ENCODE measurements around the gene UBXN6. TPM values are rescaled to one million over a fixed set of nuclear protein-coding genes. Genes with fewer than 3 reads are reported as not detected.

Gene UBXN6
- total RNA-seq, 5 donors from 2014 or later (not counting 1 experiment from before 2014, with no cell fraction given): 49.7 to 86.4 (median 76.5) TPM

DNA sequence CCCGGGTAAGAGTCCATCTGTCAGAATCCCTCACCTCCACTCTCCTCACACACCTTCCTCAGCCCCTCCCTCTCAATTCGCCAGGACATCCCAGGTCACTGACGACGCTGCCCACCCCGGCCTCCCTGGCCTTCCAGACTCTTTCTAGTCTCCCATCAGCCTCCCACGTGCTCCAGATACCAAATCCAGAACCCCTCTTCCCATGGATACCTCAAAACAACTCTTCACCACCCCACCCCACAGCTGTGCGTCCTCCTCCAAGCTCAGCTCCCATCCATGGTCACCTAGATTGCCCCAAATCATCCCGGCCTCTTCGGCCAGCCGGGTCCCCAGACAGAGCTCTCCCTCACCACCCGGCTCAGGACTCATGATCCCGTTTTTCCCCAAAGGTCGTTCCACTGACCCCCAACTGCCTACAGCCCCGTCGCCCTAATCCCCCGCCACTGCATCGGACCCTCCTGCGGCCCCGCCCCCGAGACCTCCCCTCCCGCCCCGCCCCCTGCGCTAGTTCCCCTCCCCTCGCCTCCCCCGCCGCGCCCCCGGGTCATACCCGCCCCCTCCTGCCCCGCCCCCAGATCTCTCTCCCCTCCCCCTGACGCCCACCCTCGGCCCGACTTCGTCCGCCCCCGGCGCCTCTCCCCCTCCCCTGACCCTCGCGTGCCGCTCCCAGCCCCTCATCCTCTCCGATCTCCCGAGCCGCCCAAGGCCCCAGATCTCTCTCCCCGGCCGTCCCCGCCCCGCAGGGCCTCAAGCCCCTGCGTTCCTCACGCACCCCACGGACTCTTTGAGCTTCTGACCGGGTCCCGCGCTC, 546 bp downstream of the UBXN6 start:
- H3K9me3 ChIP-seq: no peaks in the 10 kb centered on the region
- CTCF ChIA-PET: interaction anchor here (0.6 to 1.6 kb wide), 2 partner anchors 14 to 469 kb away, joined by 8 to 13 read pairs; no protein-coding TSS in a partner anchor
- no peaks in the 10 kb centered on the region for H3K27me3 Mint-ChIP-seq
- H3K36me3 ChIP-seq (ENCODE audit: control insufficient read depth in 2 of 2, extremely low read depth in 1 of 2, insufficient read depth in 1 of 2, low read length in 1 of 2): peaks cover 11 to 20% of the 10 kb centered on the region in 2 donors
- no peaks in the 10 kb centered on the region for H3K36me3 Mint-ChIP-seq
- peaks cover 2 to 25% of the 10 kb centered on the region in 2 experiments for H3K4me1 ChIP-seq (ENCODE audit: control insufficient read depth in 1 of 2, extremely low read depth in 1 of 2, insufficient read depth in 2 of 2, low read length in 2 of 2)
- POLR2A ChIA-PET: no interaction called here
- WGBS (ENCODE audit: insufficient coverage): 5% methylated on average over 21 of the region's 53 CpGs
- H3K27me3 ChIP-seq (replicated peaks in 1 of 2; ENCODE audit: control insufficient read depth in 2 of 2, extremely low read depth in 1 of 2, insufficient read depth in 2 of 2, low read length in 1 of 2): no peaks in the 10 kb centered on the region
- H3K4me1 Mint-ChIP-seq: peaks cover 14 to 26% (median 19%) of the 10 kb centered on the region in 3 donors
- peak; percentile 17 to 47 (median 25) for ATAC-seq (replicated peaks in 1 of 4)
- H3K4me3 Mint-ChIP-seq: peak overlapping the region; percentile 86 to 89 (median 87)
- H3K9me3 Mint-ChIP-seq: no peaks in the 10 kb centered on the region
- DNase-seq: peak in 17 of 35 experiments; percentile 10 to 61 (median 32)
- H3K4me3 ChIP-seq (ENCODE audit: control insufficient read depth in 1 of 2, extremely low read depth in 1 of 2, low read length in 1 of 2): peak overlapping the region; percentile 71 to 80
- H3K27ac ChIP-seq (ENCODE audit: low read length): peak overlapping the region; percentile 60
- H3K27ac Mint-ChIP-seq: peak overlapping the region; percentile 85 to 86

DNA sequence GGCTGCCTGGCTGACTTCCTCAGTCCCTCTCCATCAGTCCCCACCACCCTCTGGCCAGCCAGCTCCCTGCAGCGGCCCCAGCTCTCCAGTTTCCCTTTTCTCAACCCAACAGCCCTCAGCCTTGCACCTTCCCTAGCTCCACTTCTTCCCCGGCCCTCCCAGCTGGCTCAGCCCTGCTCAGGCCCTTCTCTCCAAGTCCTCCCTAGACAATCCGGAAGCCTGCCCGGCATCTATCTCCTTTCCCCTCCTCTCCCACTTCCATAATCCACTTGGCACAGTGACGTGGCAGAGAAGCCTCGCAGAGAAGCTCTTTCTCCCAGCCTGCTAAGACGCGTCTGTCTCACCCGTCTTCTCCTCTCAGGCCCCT, 1.1 kb downstream of the UBXN6 start:
- ChIA-PET CTCF (interaction anchor here in 1 of 2 donors (1.6 kb wide), 1 partner anchor 15 kb away, joined by 8 read pairs; no protein-coding TSS in a partner anchor), POLR2A (no interaction called here)
- Histone ChIP-seq H3K36me3 (ENCODE audit: control insufficient read depth in 2 of 2, extremely low read depth in 1 of 2, insufficient read depth in 1 of 2, low read length in 1 of 2) (peaks cover 11 to 20% of the 10 kb centered on the region in 2 donors), H3K4me1 (ENCODE audit: control insufficient read depth in 1 of 2, extremely low read depth in 1 of 2, insufficient read depth in 2 of 2, low read length in 2 of 2) (peaks cover 2 to 25% of the 10 kb centered on the region in 2 experiments), H3K9me3 (no peaks in the 10 kb centered on the region), H3K4me3 (ENCODE audit: control insufficient read depth in 1 of 2, extremely low read depth in 1 of 2, low read length in 1 of 2) (peak overlapping the region; percentile 71 to 80), H3K27ac (ENCODE audit: low read length) (peak overlapping the region; percentile 60), H3K27me3 (replicated peaks in 1 of 2; ENCODE audit: control insufficient read depth in 2 of 2, extremely low read depth in 1 of 2, insufficient read depth in 2 of 2, low read length in 1 of 2) (no peaks in the 10 kb centered on the region)
- no peak for ATAC-seq (replicated peaks in 1 of 4)
- Mint-ChIP-seq H3K27me3 (no peaks in the 10 kb centered on the region), H3K36me3 (no peaks in the 10 kb centered on the region), H3K4me1 (peaks cover 14 to 26% (median 19%) of the 10 kb centered on the region in 3 donors), H3K4me3 (peak overlapping the region; percentile 86 to 89 (median 87)), H3K27ac (peak overlapping the region; percentile 85 to 86), H3K9me3 (no peaks in the 10 kb centered on the region)
- DNase-seq: no peak
- 22% methylated on average over 9 of the region's 9 CpGs for WGBS (ENCODE audit: insufficient coverage)

DNA sequence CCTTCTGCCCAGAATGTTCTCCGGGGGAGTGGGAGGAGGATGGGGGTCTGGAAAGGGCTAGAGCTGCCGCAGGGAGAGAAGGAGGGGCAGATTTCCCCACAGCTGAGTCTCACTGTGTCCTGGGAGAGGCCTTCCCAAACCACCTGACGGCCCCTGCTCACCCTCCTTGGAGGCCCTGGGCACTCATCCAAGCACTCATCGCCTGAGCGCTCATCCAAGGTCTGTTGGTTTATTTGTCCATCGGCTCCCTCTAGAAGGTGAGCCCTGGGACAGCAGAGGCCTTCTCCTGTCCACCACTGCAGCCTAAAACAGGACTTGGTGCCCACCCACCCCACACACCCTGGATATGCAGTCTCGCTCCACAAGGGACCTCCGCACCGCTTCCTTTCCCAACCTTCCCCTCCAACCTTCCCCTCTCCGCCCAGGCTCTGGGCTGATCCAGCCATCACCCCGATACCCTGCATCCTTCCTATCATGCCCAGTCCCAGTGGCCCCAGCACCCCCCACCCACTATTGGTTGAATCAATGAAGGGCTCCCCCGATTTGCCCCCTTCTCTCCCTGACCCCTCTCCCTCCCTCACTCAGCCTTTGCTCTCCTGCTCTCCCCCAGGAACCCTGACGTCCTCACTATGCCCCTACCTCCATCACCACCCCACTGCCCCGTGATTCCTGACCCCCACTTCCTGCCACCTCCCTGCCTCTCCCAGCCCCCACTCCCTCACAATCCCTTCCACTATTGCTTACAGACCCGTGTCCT, 1.7 kb downstream of the UBXN6 start:
- DNase-seq (no peak), ATAC-seq (replicated peaks in 1 of 4) (no peak)
- Mint-ChIP-seq H3K9me3 (no peaks in the 10 kb centered on the region), H3K4me3 (peak overlapping the region; percentile 86 to 89 (median 87)), H3K27me3 (no peaks in the 10 kb centered on the region), H3K4me1 (peaks cover 14 to 26% (median 19%) of the 10 kb centered on the region in 3 donors), H3K27ac (peak overlapping the region; percentile 85 to 86), H3K36me3 (peaks cover 2% of the 10 kb centered on the region)
- Histone ChIP-seq H3K4me3 (ENCODE audit: control insufficient read depth in 1 of 2, extremely low read depth in 1 of 2, low read length in 1 of 2) (no peak overlapping the region), H3K9me3 (no peaks in the 10 kb centered on the region), H3K27ac (ENCODE audit: low read length) (peak overlapping the region; percentile 60), H3K36me3 (ENCODE audit: control insufficient read depth in 2 of 2, extremely low read depth in 1 of 2, insufficient read depth in 1 of 2, low read length in 1 of 2) (peaks cover 11 to 22% of the 10 kb centered on the region in 2 donors), H3K4me1 (ENCODE audit: control insufficient read depth in 1 of 2, extremely low read depth in 1 of 2, insufficient read depth in 2 of 2, low read length in 2 of 2) (peaks cover 2 to 25% of the 10 kb centered on the region in 2 experiments), H3K27me3 (replicated peaks in 1 of 2; ENCODE audit: control insufficient read depth in 2 of 2, extremely low read depth in 1 of 2, insufficient read depth in 2 of 2, low read length in 1 of 2) (no peaks in the 10 kb centered on the region)
- ChIA-PET POLR2A (no interaction called here), CTCF (interaction anchor here in 1 of 2 donors (0.6 to 1.6 kb wide), 2 partner anchors 15 to 17 kb away, joined by 3 to 8 read pairs; no protein-coding TSS in a partner anchor)
- 69% methylated on average over 13 of the region's 15 CpGs for WGBS (ENCODE audit: insufficient coverage)

DNA sequence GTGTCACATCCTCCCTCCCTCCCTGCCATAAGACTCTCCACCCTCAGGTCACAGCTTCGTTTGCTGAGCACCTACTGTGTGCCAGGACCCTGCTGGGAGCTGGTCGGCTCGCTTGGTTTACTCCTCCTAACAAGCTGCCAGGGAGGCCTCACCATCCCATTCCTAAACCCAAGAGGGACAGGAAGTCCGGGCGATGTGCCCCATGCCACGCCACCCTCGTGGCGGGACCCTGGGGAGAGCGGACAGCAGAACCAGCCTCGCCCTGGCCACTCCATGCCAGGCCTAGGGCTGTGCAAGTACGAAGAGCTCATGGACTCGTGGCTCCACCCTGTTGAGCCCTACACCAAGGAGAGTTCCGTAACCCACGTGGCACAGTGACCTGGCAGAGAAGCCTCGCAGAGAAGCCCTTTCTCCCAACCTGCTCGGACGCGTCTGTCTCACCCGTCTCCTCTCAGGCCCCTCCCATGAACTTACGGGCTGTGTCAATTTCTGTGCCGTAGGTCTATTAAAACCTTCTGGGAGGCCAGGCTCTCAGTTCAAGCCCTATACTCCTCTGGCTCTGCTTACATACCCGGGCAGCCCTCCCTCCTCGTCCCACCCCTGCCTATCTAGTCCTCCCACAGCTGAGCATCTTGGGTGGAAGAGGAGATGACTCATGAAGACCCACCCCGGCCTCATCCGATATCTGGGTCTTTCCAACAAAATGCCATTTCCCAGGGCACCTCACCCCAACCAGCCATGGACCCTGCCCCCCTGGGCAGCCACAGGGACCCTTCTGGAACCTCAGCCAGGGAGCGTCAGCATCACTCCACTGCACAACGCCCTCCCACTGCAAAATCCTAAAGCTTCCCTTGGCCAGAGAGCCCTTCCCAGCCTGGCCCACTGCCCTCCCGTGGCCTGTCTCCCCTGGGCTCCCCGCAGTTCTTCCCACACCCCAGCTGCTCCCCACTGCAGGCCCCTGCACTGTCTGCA, 2.6 kb downstream of the UBXN6 start:
- H3K27me3 Mint-ChIP-seq: no peaks in the 10 kb centered on the region
- H3K36me3 Mint-ChIP-seq: peaks cover 4% of the 10 kb centered on the region
- Histone ChIP-seq H3K4me3 (ENCODE audit: control insufficient read depth in 1 of 2, extremely low read depth in 1 of 2, low read length in 1 of 2) (no peak overlapping the region), H3K36me3 (ENCODE audit: control insufficient read depth in 2 of 2, extremely low read depth in 1 of 2, insufficient read depth in 1 of 2, low read length in 1 of 2) (peaks cover 11 to 22% of the 10 kb centered on the region in 2 donors), H3K27ac (ENCODE audit: low read length) (peak overlapping the region; percentile 60), H3K27me3 (replicated peaks in 1 of 2; ENCODE audit: control insufficient read depth in 2 of 2, extremely low read depth in 1 of 2, insufficient read depth in 2 of 2, low read length in 1 of 2) (no peaks in the 10 kb centered on the region), H3K4me1 (ENCODE audit: control insufficient read depth in 1 of 2, extremely low read depth in 1 of 2, insufficient read depth in 2 of 2, low read length in 2 of 2) (peaks cover 2 to 25% of the 10 kb centered on the region in 2 experiments), H3K9me3 (no peaks in the 10 kb centered on the region)
- no peaks in the 10 kb centered on the region for H3K9me3 Mint-ChIP-seq
- POLR2A ChIA-PET: no interaction called here
- peak overlapping the region in 2 of 3 donors; percentile 13 for H3K4me3 Mint-ChIP-seq
- H3K4me1 Mint-ChIP-seq: peaks cover 14 to 26% (median 19%) of the 10 kb centered on the region in 3 donors
- peak overlapping the region in 1 of 2 donors; percentile 15 for H3K27ac Mint-ChIP-seq
- DNase-seq (no peak), ATAC-seq (replicated peaks in 1 of 4) (no peak)
- CTCF ChIA-PET: interaction anchor here (0.5 to 0.6 kb wide), 2 partner anchors 18 to 213 kb away, joined by 3 to 4 read pairs; no protein-coding TSS in a partner anchor
- WGBS (ENCODE audit: insufficient coverage): 87% methylated on average over 17 of the region's 29 CpGs

DNA sequence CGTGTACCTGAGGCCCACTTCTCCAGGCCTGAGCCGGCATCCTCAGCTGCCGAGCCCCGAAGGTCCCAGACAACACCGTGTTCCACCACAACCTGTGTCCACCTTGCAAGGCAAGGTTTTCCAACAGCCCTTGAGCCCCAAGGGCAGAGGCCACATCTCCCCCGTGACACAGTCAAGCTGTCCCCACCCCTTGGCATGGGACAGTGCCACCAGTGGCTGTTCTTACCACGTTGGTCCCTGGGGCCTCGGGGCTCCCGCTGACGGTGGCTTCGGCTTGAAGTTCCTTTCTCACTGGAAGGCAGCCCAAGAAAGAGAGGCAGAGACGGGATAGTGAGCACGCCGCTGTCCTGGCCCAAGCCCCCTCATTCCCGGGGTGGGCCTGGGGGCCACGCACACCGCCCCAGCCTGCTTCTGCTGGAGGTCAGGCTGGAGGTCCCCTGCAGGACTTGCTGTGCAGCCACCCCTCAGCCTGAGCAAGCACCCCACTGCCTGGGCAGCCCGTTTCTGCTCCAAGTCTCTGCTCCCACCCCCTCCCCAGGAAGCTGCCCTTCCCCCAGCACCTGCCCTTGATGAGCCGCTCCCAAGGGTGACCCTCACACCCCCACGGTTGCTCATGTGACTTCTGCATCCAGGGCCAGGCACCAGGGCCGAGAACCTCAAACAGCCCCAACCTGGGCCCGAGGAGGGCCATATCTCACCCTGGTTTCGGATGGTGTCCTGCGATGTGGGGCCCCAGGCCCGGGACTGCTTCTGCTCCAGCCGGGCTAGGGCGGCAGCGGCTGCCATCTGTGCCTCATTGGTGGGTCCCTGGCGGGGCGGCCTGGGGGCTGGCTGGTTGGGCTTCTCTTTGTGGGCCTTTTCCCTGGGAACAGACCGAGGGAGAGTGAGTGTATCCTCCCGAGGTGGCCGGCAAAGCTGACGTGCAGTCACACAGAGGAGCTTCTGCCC, 4.1 kb downstream of the UBXN6 start:
- WGBS (ENCODE audit: insufficient coverage): 89% methylated on average over 26 of the region's 34 CpGs
- Histone ChIP-seq H3K9me3 (no peaks in the 10 kb centered on the region), H3K36me3 (ENCODE audit: control insufficient read depth in 2 of 2, extremely low read depth in 1 of 2, insufficient read depth in 1 of 2, low read length in 1 of 2) (peaks cover 19 to 34% of the 10 kb centered on the region in 2 donors), H3K27me3 (replicated peaks in 1 of 2; ENCODE audit: control insufficient read depth in 2 of 2, extremely low read depth in 1 of 2, insufficient read depth in 2 of 2, low read length in 1 of 2) (no peaks in the 10 kb centered on the region), H3K4me3 (ENCODE audit: control insufficient read depth in 1 of 2, extremely low read depth in 1 of 2, low read length in 1 of 2) (no peak overlapping the region), H3K27ac (ENCODE audit: low read length) (no peak overlapping the region), H3K4me1 (ENCODE audit: control insufficient read depth in 1 of 2, extremely low read depth in 1 of 2, insufficient read depth in 2 of 2, low read length in 2 of 2) (peaks cover 2 to 25% of the 10 kb centered on the region in 2 experiments)
- ChIA-PET CTCF (no interaction called here), POLR2A (no interaction called here)
- Mint-ChIP-seq H3K27me3 (no peaks in the 10 kb centered on the region), H3K36me3 (peaks cover 12% of the 10 kb centered on the region), H3K4me3 (no peak overlapping the region), H3K27ac (no peak overlapping the region), H3K4me1 (peaks cover 14 to 26% (median 19%) of the 10 kb centered on the region in 3 donors), H3K9me3 (no peaks in the 10 kb centered on the region)
- ATAC-seq (replicated peaks in 1 of 4) (no peak), DNase-seq (no peak)
